ENCODE measurements around the gene PRR9.
"Not testable (repeated sequence)": the region's sequence is repeated elsewhere in the genome, so short reads cannot be mapped to it uniquely, and the experiment has no call there.

The PRR9 gene, protein sequence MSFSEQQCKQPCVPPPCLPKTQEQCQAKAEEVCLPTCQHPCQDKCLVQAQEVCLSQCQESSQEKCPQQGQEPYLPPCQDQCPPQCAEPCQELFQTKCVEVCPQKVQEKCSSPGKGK

GRCh38 chr1:153217212-153217611 lies at the start of gene PRR9:
Gene PRR9 (plus strand): TSS chr1:153217584. CDS start chr1:153218145, 561 bp downstream.
- no peaks in the 10 kb centered on the region for H3K9me3 ChIP-seq (ENCODE audit: control insufficient read depth, insufficient read depth, low read length)
- no peaks in the 10 kb centered on the region for H3K4me1 ChIP-seq (ENCODE audit: insufficient read depth, low read length)
- H3K36me3 ChIP-seq (ENCODE audit: insufficient read depth, low read length): no peaks in the 10 kb centered on the region
- H3K9ac ChIP-seq (ENCODE audit: low read depth, low read length): no peak within 1 kb of the TSS

- Histone ChIP-seq H3K9me3 (ENCODE audit: control insufficient read depth, insufficient read depth, low read length) (no peaks in the 10 kb centered on the region; the same call in 1 of the 2 replicates), H3K36me3 (ENCODE audit: insufficient read depth, low read length) (no peaks in the 10 kb centered on the region), H3K9ac (ENCODE audit: low read depth, low read length) (no peak overlapping the region), H3K4me1 (ENCODE audit: insufficient read depth, low read length) (no peaks in the 10 kb centered on the region)
Observed at GRCh38 chr1:153168686-153169085, 48.7 kb upstream of the PRR9 start.

DNA sequence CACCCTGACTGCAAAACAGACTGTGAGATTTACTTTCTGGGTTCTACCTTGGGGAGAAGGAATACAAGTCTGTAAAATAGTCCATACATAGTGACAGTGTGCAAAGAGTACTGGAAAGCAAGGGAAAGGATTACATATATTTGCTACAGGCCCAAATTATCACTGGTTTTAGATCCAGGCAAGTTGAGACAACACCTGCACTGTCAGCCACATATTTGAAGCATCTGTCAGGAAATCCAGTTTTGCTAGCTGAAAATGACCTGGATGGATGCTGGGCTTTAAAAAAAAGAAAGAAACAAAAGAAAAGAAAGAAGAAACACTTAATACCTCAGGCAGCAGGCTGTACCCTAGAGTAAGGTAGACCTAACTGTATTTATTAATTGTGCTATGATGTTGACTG lies 42.8 kb upstream of the PRR9 start:
- no peak overlapping the region for H3K9ac ChIP-seq (ENCODE audit: low read depth, low read length)
- H3K36me3 ChIP-seq (ENCODE audit: insufficient read depth, low read length): no peaks in the 10 kb centered on the region
- H3K9me3 ChIP-seq (ENCODE audit: control insufficient read depth, insufficient read depth, low read length): no peaks in the 10 kb centered on the region
- no peaks in the 10 kb centered on the region for H3K4me1 ChIP-seq (ENCODE audit: insufficient read depth, low read length)

- no peaks in the 10 kb centered on the region for H3K36me3 ChIP-seq (ENCODE audit: insufficient read depth, low read length)
- no peaks in the 10 kb centered on the region for H3K9me3 ChIP-seq (ENCODE audit: control insufficient read depth, insufficient read depth, low read length)
- no peaks in the 10 kb centered on the region for H3K4me1 ChIP-seq (ENCODE audit: insufficient read depth, low read length)
- H3K9ac ChIP-seq (ENCODE audit: low read depth, low read length): no peak overlapping the region
Observed at GRCh38 chr1:153178922-153179321, 38.5 kb upstream of the PRR9 start.

DNA sequence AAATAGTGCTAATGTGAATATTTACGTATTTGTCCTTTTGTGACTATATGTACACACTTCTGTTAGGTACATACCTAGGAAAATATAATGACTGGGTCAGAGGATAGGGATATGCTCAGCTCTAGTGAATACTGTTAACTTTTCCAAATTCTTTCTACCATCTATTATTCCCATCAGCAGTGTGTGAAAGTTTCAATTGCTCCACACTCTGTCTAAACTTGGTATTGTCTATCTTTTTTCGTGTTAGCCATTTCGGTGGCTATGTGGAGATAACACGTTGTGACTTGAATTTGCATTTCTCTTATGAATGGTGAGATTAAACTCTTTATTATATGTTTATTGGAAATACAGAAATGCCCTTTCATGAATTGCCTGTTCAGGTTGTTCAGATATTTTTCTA lies 36.8 kb upstream of the PRR9 start:
- Histone ChIP-seq H3K36me3 (ENCODE audit: insufficient read depth, low read length) (no peaks in the 10 kb centered on the region), H3K4me1 (ENCODE audit: insufficient read depth, low read length) (no peaks in the 10 kb centered on the region), H3K9ac (ENCODE audit: low read depth, low read length) (no peak overlapping the region), H3K9me3 (ENCODE audit: control insufficient read depth, insufficient read depth, low read length) (no peaks in the 10 kb centered on the region)

GRCh38 chr1:153188301-153188700 lies 29.1 kb upstream of the PRR9 start:
- H3K9me3 ChIP-seq (ENCODE audit: control insufficient read depth, insufficient read depth, low read length); H3K9ac ChIP-seq (ENCODE audit: low read depth, low read length); H3K36me3 ChIP-seq (ENCODE audit: insufficient read depth, low read length); H3K4me1 ChIP-seq (ENCODE audit: insufficient read depth, low read length): not testable (repeated sequence)

- no peaks in the 10 kb centered on the region for H3K36me3 ChIP-seq (ENCODE audit: insufficient read depth, low read length)
- no peak overlapping the region for H3K9ac ChIP-seq (ENCODE audit: low read depth, low read length)
- no peaks in the 10 kb centered on the region for H3K4me1 ChIP-seq (ENCODE audit: insufficient read depth, low read length)
- no peaks in the 10 kb centered on the region for H3K9me3 ChIP-seq (ENCODE audit: control insufficient read depth, insufficient read depth, low read length)
Observed at GRCh38 chr1:153190373-153190772, 27.0 kb upstream of the PRR9 start.

DNA sequence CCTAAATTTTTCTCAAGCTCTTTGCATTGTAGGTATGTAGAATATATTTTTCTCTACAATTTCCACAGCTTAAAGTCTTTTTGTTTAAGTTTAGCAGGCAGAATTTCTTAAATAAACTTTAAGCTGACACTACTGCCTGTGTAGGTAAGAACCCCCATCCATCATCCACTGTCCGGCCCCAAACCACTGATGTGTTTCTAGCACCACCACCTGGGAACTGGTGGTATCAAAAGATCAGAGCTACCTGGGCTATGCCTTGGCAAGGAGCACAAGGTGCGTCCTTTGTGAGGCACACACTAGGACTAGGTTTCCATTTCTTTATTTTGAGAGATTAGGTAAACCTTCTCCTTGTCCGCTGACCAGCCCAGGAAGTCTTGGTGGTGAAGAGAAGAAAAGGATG lies 24.7 kb upstream of the PRR9 start:
- H3K9me3 ChIP-seq (ENCODE audit: control insufficient read depth, insufficient read depth, low read length): no peaks in the 10 kb centered on the region
- no peaks in the 10 kb centered on the region for H3K4me1 ChIP-seq (ENCODE audit: insufficient read depth, low read length)
- no peak overlapping the region for H3K9ac ChIP-seq (ENCODE audit: low read depth, low read length)
- H3K36me3 ChIP-seq (ENCODE audit: insufficient read depth, low read length): no peaks in the 10 kb centered on the region

GRCh38 chr1:153194331-153195050 lies 22.9 kb upstream of the PRR9 start:
- H3K9me3 ChIP-seq (ENCODE audit: control insufficient read depth, insufficient read depth, low read length): no peaks in the 10 kb centered on the region
- no peaks in the 10 kb centered on the region for H3K4me1 ChIP-seq (ENCODE audit: insufficient read depth, low read length)
- no peak overlapping the region for H3K9ac ChIP-seq (ENCODE audit: low read depth, low read length)
- H3K36me3 ChIP-seq (ENCODE audit: insufficient read depth, low read length): no peaks in the 10 kb centered on the region

- Histone ChIP-seq H3K4me1 (ENCODE audit: insufficient read depth, low read length) (no peaks in the 10 kb centered on the region), H3K9ac (ENCODE audit: low read depth, low read length) (no peak overlapping the region), H3K36me3 (ENCODE audit: insufficient read depth, low read length) (no peaks in the 10 kb centered on the region), H3K9me3 (ENCODE audit: control insufficient read depth, insufficient read depth, low read length) (no peaks in the 10 kb centered on the region)
Observed at GRCh38 chr1:153195216-153195615, 22.2 kb upstream of the PRR9 start.

DNA sequence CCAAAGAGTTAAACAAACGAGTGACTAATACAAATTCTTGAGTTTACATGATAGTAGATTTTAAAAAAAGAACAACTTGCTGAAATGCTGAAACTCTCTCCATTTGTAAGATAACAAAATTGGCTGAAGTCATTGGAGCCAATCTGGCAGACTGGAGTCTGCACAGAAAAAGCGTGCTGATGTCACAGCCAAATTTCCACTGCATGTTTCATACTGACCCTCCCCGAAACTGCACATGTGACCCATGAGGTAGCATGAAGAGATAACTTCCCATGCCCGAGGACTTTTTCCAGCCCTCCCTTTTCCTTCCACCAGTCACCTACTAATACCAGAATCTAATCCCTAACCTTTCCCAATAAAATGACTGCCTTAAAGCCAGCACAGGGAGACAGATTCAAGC lies 15.4 kb upstream of the PRR9 start:
- H3K36me3 ChIP-seq (ENCODE audit: insufficient read depth, low read length): no peaks in the 10 kb centered on the region
- no peak overlapping the region for H3K9ac ChIP-seq (ENCODE audit: low read depth, low read length)
- no peaks in the 10 kb centered on the region for H3K9me3 ChIP-seq (ENCODE audit: control insufficient read depth, insufficient read depth, low read length)
- H3K4me1 ChIP-seq (ENCODE audit: insufficient read depth, low read length): peaks cover 11% of the 10 kb centered on the region

GRCh38 chr1:153203130-153203529 lies 14.3 kb upstream of the PRR9 start, which contains the start of gene LELP1:
Gene LELP1 (plus strand): TSS chr1:153203430. CDS start chr1:153204708, 1,278 bp downstream.
- Histone ChIP-seq H3K9me3 (ENCODE audit: control insufficient read depth, insufficient read depth, low read length) (no peaks in the 10 kb centered on the region), H3K4me1 (ENCODE audit: insufficient read depth, low read length) (peaks cover 11% of the 10 kb centered on the region), H3K36me3 (ENCODE audit: insufficient read depth, low read length) (no peaks in the 10 kb centered on the region), H3K9ac (ENCODE audit: low read depth, low read length) (no peak within 1 kb of the TSS)

GRCh38 chr1:153206631-153207030 lies 10.8 kb upstream of the PRR9 start:
- H3K4me1 ChIP-seq (ENCODE audit: insufficient read depth, low read length): peaks cover 11% of the 10 kb centered on the region
- no peaks in the 10 kb centered on the region for H3K9me3 ChIP-seq (ENCODE audit: control insufficient read depth, insufficient read depth, low read length)
- no peak overlapping the region for H3K9ac ChIP-seq (ENCODE audit: low read depth, low read length)
- H3K36me3 ChIP-seq (ENCODE audit: insufficient read depth, low read length): no peaks in the 10 kb centered on the region

DNA sequence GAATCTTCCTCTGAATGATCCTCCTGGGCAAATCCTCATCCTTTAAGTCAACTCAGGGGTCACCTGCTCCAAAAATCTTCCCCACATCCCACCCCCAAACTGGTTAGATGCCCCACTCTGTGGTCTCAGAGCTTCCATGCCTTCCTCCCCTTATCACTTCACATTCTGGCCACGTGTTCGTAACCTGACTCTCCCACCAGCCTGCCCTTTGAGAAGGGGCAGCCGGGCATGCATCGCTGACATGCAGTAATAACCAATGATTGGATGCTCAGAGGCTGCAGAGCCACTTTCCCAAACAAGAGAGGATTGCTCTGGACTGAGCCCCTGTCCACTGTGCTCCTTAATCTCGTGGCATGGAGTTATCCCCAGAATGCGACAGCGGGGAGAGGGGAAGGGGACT lies 7.2 kb upstream of the PRR9 start:
- H3K4me1 ChIP-seq (ENCODE audit: insufficient read depth, low read length): no peaks in the 10 kb centered on the region
- H3K9me3 ChIP-seq (ENCODE audit: control insufficient read depth, insufficient read depth, low read length): no peaks in the 10 kb centered on the region
- no peaks in the 10 kb centered on the region for H3K36me3 ChIP-seq (ENCODE audit: insufficient read depth, low read length)
- H3K9ac ChIP-seq (ENCODE audit: low read depth, low read length): no peak overlapping the region

DNA sequence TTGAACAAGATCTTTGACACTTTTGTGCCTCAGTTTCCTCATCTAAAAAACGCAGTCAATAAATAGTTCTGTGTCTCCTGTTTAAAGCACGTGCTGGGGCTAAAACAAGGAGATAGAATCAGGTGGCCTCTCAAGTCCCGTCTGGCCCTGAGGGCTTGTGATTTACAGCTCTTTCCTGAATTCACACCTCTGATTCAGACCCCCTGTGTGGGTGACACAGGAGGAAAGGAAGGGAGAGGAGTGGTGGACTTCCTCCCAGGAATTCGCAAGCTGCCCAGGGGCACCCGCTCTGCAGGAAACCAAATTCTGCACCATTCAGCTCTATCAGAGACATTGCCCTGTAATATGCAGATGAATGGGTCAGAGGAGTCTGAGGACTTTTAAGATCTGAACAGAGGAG lies 5.2 kb upstream of the PRR9 start:
- Histone ChIP-seq H3K9ac (ENCODE audit: low read depth, low read length) (no peak overlapping the region), H3K36me3 (ENCODE audit: insufficient read depth, low read length) (no peaks in the 10 kb centered on the region), H3K4me1 (ENCODE audit: insufficient read depth, low read length) (no peaks in the 10 kb centered on the region), H3K9me3 (ENCODE audit: control insufficient read depth, insufficient read depth, low read length) (no peaks in the 10 kb centered on the region)
